ENCODE data around the gene NAMPT. TPM values are rescaled to one million over a fixed set of nuclear protein-coding genes. Genes with fewer than 3 reads are reported as not detected.

Gene NAMPT
- polyA plus RNA-seq, 3 donors, result 71.3 to 358 (median 133) TPM

DNA sequence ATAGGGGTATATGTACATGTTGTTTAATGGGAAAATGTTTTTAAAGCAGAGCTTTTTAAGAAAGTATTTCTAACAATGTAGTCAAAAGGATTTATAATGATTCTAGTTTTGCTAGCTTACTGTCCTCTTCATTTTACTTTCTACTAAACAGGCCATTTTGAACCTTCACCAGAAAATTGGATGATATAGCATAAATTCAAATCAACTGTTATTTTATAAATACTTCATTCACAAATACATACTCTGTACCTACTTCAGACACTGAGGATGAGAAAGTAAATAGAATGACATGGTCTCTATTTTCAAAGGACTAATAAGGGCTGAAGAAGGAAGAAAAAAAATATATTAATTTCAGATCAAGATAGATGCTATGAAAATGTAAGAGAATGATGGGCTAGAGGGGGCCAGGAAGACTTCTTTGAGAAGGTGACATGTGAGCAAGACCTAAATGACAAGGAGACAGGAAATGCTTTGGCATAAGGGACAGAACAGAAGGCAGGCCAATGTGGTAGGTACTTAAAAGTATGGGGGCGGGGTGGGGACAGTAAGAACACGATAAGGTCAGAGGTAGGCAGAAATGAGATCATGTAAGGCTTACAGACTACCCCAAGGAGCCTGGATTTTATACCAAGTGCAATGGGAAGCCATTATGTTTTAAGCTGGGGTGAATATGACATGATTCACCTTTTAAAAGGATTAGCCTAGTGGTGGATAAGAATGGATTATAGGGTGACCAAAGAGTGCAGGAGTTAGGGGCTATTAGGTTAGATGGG, 5.2 kb downstream of the NAMPT start:
- Mint-ChIP-seq H3K36me3 (peaks cover 81 to 84% of the 10 kb centered on the region in 2 donors), H3K4me1 (peaks cover 37% of the 10 kb centered on the region), H3K27me3 (ENCODE audit: low read depth in 3 of 3) (peaks cover 0 to 8% (median 1%) of the 10 kb centered on the region in 3 donors), H3K9me3 (peaks cover 0 to 5% (median 2%) of the 10 kb centered on the region in 7 donors), H3K4me3 (peak overlapping the region; percentile 53 to 70), H3K27ac (peak overlapping the region in 5 of 7 donors; percentile 22 to 63 (median 52))
- H3K79me2 ChIP-seq (ENCODE audit: insufficient read depth, low read length), result peaks cover 44% of the 10 kb centered on the region
- DNase-seq, result no peak
- peak overlapping the region; percentile 93 for H3K4me2 ChIP-seq (replicated peaks; ENCODE audit: extremely low read depth, low read length, poor library complexity, severe bottlenecking)
- peak overlapping the region in 1 of 3 experiments; percentile 92 for H3K4me3 ChIP-seq (replicated peaks in 1 of 3; ENCODE audit: low read depth in 2 of 3, low read length in 3 of 3)
- peaks cover 13 to 60% of the 10 kb centered on the region in 2 donors for H3K36me3 ChIP-seq (replicated peaks in 1 of 2; ENCODE audit: control insufficient read depth in 1 of 2, insufficient read depth in 2 of 2, low read length in 2 of 2)
- no peak overlapping the region for H3K9ac ChIP-seq (ENCODE audit: insufficient read depth, low read length, poor library complexity, severe bottlenecking)
- H3K4me1 ChIP-seq (ENCODE audit: control insufficient read depth in 1 of 2, insufficient read depth in 2 of 2, low read length in 2 of 2), result peaks cover 11 to 30% of the 10 kb centered on the region in 2 donors
- H3K27ac ChIP-seq (ENCODE audit: low read depth in 1 of 2, low read length in 2 of 2), result no peak overlapping the region
- peaks cover 96% of the 10 kb centered on the region for H4K20me1 ChIP-seq (ENCODE audit: insufficient read depth, low read length)
- TF ChIP-seq, protein P1, sequence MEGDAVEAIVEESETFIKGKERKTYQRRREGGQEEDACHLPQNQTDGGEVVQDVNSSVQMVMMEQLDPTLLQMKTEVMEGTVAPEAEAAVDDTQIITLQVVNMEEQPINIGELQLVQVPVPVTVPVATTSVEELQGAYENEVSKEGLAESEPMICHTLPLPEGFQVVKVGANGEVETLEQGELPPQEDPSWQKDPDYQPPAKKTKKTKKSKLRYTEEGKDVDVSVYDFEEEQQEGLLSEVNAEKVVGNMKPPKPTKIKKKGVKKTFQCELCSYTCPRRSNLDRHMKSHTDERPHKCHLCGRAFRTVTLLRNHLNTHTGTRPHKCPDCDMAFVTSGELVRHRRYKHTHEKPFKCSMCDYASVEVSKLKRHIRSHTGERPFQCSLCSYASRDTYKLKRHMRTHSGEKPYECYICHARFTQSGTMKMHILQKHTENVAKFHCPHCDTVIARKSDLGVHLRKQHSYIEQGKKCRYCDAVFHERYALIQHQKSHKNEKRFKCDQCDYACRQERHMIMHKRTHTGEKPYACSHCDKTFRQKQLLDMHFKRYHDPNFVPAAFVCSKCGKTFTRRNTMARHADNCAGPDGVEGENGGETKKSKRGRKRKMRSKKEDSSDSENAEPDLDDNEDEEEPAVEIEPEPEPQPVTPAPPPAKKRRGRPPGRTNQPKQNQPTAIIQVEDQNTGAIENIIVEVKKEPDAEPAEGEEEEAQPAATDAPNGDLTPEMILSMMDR (IDR thresholded peaks at IDR 0.05), result no peak
- intact Hi-C loops (cut with micrococcal nuclease), result loop anchor here (5.0 to 10.0 kb wide), 2 partner anchors 88 to 175 kb away; no protein-coding TSS in a partner anchor
- no peaks in the 10 kb centered on the region for H3K27me3 ChIP-seq (ENCODE audit: control insufficient read depth in 2 of 2, insufficient read depth in 2 of 2, low read length in 2 of 2)
- 88% methylated on average over 2 of the region's 2 CpGs for WGBS (ENCODE audit: insufficient coverage)
- no peak overlapping the region for H2AFZ ChIP-seq (ENCODE audit: insufficient read depth, low read depth, low read length, poor library complexity, severe bottlenecking)
- no peaks in the 10 kb centered on the region for H3K9me3 ChIP-seq (replicated peaks in 1 of 2; ENCODE audit: control insufficient read depth in 1 of 2, insufficient read depth in 1 of 2, low read length in 2 of 2)

DNA sequence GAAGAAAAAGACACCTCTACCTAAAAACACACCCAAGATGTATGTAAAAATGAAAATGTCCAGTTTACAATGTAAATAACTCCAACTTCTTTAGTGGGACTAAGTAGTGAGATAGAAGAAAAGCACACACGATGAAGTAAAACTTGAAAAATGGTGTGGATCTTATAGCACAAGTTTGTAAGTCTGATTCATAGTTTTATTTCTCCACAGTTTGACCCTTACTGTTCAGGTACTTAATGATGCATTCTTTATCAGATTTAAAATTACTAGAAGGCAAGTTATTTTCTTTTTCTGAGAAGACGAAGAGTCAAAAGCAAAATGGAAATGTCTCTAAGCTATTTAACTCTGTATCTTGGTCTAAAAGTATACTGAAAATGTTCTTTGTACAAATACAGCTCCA, 6.1 kb downstream of the NAMPT start:
- H3K36me3 Mint-ChIP-seq, result peaks cover 87 to 91% of the 10 kb centered on the region in 2 donors
- TF ChIP-seq, protein P1 (IDR thresholded peaks at IDR 0.05), result no peak
- H3K27ac Mint-ChIP-seq, result peak overlapping the region in 1 of 7 donors; percentile 51
- H3K36me3 ChIP-seq (replicated peaks in 1 of 2; ENCODE audit: control insufficient read depth in 1 of 2, insufficient read depth in 2 of 2, low read length in 2 of 2), result peaks cover 18 to 69% of the 10 kb centered on the region in 2 donors
- no peak overlapping the region for H3K4me3 Mint-ChIP-seq
- peak overlapping the region; percentile 28 for H3K4me2 ChIP-seq (replicated peaks; ENCODE audit: extremely low read depth, low read length, poor library complexity, severe bottlenecking)
- no CpG with 5 or more reads among the region's 2 CpGs for WGBS (ENCODE audit: insufficient coverage)
- H3K4me1 Mint-ChIP-seq, result peaks cover 37% of the 10 kb centered on the region
- H2AFZ ChIP-seq (ENCODE audit: insufficient read depth, low read depth, low read length, poor library complexity, severe bottlenecking), result no peak overlapping the region
- H4K20me1 ChIP-seq (ENCODE audit: insufficient read depth, low read length), result peaks cover 100% of the 10 kb centered on the region
- intact Hi-C loops (cut with micrococcal nuclease), result no loop called here
- peaks cover 0 to 4% (median 1%) of the 10 kb centered on the region in 3 donors for H3K27me3 Mint-ChIP-seq (ENCODE audit: low read depth in 3 of 3)
- peaks cover 40% of the 10 kb centered on the region for H3K79me2 ChIP-seq (ENCODE audit: insufficient read depth, low read length)
- H3K9me3 Mint-ChIP-seq, result peaks cover 0 to 2% (median under 1%) of the 10 kb centered on the region in 7 donors
- no peak for DNase-seq
- H3K27me3 ChIP-seq (ENCODE audit: control insufficient read depth in 2 of 2, insufficient read depth in 2 of 2, low read length in 2 of 2), result no peaks in the 10 kb centered on the region
- H3K9ac ChIP-seq (ENCODE audit: insufficient read depth, low read length, poor library complexity, severe bottlenecking), result no peak overlapping the region
- peak overlapping the region in 1 of 3 experiments; percentile 92 for H3K4me3 ChIP-seq (replicated peaks in 1 of 3; ENCODE audit: low read depth in 2 of 3, low read length in 3 of 3)
- H3K4me1 ChIP-seq (ENCODE audit: control insufficient read depth in 1 of 2, insufficient read depth in 2 of 2, low read length in 2 of 2), result peaks cover 11 to 30% of the 10 kb centered on the region in 2 donors
- H3K9me3 ChIP-seq (replicated peaks in 1 of 2; ENCODE audit: control insufficient read depth in 1 of 2, insufficient read depth in 1 of 2, low read length in 2 of 2), result no peaks in the 10 kb centered on the region
- no peak overlapping the region for H3K27ac ChIP-seq (ENCODE audit: low read depth in 1 of 2, low read length in 2 of 2)

Measured in CD14-positive monocyte (primary cell).